NCI-H524 treated with DMSO at 0.1 percent for 48 hours (cell line): ENCODE data around the gene PAN3.

Experiments used
- DNase-seq: peaks from one replicate; lab custom pipeline; 2025; lab: John Stamatoyannopoulos, UW

Gene PAN3

DNA sequence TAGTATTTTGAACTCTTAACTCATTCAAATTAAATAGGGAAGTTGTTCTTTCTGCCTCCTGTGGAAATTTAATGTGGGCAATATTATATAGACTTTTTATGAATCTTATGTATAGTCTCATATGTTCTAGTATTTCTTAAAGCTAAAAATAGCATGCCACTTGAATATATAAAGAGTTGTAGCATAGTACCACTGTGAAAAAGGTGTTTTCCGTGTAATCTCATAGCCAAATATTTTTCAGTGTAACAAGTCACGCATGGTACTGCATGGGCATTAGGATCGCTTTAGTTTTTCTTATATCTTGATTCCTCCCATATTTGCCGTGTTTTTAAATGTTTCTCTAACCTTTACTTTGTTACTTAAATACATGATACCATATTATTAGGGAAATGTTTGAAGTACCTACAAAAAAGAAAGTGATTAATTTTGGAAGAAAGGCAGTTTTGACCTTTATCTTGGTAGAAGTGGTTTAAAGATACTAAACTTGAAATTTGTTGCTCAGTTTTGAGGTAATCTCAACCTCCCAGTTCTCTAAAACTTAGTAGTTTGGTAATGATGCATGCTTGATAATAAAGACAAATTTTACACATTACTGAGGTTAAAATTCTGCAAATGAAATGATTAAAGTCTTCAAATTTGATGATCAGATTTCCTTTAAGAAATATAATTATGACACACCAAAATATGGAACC lies 81.2 kb downstream of the PAN3 start:
- no peak for DNase-seq

DNA sequence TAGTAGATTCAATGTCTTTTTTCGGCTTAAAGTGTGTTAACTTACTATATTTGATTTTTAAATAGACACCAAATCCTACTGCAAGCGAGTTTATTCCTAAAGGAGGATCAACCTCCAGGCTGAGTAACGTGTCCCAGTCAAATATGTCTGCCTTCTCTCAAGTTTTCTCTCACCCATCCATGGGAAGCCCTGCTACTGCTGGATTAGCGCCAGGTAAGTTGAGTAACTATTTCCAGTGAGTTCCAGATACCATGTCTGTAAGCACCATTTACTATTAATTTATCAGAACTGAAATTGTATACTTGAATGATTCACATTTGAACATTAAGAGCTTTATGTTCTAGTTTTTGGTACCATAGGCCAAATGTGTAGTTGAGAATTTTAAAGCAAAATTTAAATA lies 81.8 kb downstream of the PAN3 start:
- no peak for DNase-seq

DNA sequence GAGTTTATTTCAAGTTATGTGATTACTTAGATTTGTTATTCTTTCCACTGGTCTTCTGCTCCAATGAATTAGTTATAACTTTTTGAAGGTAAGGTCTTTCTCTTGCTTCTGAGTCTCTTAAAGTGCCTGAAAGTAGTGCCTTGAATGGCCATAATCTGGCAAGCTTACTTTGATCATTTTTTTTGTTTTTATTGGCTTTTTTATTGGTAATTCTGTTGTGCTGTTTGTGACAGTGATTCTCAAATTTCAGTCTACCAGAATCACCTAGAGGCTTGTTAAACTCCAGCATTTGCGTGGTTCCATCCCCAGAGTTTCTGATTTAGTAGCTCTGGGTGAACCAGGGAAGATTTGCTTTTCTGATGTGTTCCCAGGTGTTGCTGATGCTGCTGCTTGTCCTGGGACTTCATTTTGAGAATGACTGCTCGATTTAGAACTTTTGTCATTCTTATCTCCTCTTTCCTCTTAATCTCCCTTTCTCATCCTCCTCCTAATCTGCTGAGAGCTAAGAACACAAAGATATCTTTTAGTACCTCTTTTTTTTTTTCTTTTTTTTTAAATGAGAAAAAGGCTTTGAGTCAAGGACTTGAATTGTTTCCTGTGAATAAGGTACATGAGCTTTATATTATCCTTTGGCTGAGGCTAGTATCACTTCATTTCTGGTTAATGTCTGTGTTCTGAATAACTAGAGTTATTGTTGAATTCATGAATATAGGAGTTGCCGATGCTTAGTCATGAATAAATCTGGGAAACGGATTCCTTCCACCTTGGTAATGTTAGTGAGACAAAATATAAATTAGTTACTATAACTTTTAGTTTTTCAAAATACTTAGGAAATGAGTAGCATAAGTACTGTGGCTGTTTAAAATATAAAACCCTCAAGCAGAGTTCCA lies 91.4 kb downstream of the PAN3 start:
- DNase-seq, result no peak

DNA sequence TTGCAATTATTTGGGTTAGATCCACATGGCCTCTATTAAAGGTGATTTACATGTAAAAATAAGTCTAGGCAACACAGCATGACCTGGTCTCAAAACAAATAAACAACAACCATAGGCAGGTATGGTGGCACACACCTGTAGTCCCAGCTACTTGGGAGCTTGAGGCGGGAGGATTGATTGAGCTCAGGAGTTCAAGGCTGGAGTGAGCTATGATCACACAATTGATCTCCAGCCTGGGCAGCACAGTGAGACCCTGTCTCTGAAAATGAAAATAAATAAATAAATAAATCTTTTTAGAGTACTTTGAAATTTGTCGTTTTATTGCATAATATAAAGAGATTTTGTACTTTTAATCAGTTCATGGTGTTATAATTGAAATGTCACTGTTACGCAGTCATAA lies 93.3 kb downstream of the PAN3 start:
- DNase-seq, result no peak

DNA sequence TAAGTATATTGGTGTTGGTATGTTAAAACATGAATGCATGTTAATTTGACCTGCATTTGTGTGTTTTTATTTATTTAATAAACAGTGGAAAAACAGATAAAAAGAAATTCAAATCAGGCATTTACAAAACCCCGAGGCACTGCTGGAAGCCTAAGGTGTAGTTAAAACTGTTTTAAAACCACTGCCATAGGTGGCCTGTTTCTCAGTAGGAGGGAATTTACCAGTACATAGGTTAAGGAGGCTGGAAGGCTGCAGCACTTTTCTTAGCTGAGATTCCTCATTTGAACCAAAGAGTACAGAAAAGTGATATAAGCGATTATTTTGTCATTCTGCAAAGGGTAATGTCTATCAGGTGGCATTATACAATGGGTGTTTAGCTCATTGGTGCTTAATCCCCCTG lies 99.6 kb downstream of the PAN3 start:
- DNase-seq, result no peak

DNA sequence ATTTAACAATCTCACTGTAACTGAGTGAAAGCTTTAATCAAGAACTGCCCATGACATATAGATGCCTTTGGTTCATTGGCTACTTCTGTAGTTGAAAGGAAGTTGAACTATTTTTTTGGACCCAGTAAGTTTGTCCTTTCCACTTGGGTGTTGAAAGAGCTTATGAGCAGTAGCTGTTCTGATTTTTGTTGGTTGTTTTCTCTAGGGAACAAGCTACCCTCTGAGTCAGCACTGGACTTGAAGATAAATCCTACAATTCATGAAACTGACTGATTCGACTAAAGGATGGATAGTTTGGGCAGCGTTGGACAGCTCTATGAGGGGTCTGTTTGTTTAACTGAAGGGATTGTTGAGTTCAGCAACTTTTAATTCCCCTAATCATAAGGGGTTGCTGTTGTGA lies 101.0 kb downstream of the PAN3 start:
- DNase-seq, result no peak

DNA sequence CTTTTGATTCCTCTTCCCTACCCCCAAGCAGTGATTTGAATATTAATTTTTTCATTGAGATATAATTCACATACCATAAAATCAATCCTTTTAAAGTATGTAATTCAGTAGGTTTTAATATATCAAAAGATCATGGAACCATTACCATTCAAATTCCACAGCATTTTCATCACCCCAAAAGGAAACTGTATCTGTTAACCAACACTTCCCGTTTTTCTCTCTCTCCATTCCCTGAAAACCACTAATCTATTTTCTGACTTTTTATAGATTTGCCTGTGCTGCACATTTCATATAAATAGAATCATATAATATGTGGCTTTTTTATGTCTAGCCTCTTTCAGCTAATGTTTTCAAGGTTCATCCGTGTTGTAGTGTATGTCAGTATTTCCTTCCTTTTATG lies 107.1 kb downstream of the PAN3 start:
- DNase-seq, result no peak

DNA sequence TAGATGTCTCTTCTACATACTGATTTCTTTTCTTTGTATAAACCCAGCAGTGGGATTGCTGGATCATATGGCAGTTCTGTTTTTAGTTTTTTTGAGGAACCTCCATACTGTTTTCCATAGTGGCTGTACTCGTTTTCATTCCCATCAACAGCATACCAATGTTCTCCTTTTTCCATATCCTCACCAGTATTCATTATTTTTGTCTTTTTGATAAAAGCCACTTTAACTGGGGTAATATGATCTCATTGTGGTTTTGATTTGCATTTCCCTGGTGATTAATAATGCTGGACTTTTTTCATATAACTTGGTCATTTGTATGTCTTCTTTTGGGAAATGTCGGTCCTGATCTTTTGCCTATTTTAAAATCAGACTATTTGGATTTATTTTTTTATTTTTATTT lies 108.5 kb downstream of the PAN3 start:
- no peak for DNase-seq

DNA sequence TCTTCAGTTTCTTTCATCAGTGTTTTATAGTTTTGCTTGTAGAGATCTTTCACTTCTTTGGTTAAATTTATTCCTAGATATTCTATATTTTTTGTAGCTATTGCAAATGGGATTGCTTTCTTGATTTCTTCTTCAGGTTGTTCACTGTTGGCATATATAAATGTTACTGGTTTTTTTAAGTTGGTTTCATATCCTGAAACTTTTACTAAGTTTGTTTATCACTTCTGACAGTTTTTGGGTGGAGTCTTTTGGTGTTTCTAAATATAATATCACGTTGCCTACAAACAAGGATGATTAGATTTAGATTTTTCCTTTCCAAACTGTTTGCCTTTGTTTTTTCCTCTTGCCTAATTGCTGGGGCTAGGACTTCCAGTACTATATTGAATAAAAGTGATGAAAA lies 109.7 kb downstream of the PAN3 start:
- no peak for DNase-seq

DNA sequence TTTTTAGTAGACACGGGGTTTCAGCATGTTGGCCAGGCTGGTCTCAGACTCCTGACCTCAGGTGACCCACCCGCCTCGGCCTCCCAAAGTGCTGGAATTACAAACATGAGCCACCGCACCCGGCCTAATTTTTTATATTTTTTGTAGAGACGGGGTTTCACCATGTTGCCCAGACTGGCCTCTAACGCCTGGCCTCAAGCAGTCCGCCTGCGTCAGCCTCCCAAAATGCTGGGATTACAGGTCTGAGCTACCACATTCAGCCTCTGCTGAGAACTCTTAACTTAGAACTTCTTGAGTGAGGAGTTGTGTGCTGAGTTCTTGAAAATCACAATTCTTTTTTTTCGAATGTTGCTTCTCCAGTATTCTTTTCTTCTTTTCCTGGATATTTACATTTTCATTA lies 112.2 kb downstream of the PAN3 start:
- no peak for DNase-seq

DNA sequence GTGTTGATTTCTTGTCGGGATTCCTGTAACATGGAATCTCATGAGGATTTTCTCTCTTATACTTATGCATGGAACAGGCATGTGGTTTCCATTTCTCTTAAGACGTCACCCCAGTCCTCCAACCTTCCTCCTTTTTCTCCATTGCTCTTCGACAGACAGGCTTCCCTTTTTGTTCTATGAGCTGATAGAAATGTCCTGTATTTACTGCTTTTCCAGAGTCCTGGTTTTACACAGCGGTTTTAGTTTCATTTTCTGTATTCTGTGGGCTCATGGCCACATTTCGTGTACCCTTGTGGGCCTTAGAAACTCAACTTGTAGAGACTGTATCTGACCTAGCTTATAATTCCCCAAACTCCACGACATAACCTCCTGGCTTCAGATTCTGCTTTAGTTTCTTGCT lies 113.1 kb downstream of the PAN3 start:
- DNase-seq, result no peak

DNA sequence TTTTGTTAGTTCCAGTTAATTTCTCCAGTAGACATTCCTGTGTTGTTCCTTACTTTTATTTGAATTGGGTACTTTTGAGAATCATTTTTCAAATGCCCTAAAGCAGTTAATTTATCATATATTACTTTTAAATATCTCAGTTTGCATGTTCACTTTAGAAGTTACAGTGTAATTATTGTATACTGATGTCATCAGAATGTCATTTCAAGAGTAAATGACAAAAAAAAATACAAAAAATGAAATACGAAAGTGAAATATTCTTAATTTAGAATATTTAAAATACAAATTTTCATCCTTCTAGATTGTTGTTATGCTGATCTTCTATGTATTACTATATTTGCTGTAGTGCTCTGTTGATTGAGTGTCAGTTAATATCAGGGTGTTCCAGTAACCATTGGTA lies 114.2 kb downstream of the PAN3 start:
- DNase-seq, result no peak

DNA sequence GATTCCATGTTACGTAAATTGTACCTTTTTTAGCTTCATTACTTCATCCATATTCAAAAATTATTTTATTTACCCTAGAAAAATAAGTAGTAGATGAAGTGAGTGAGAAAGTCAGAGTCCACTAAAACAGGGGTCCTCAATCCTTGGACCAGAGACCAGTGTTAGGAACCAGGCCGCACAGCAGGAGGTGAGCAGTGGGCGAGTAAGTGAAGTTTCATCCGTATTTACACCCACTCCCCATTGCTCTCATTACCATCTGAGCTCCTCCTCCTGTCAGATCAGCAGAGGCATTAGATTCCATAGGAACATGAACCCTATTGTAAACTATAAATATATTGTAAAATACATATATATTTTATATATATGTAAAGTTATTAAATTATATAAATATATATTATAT lies 119.0 kb downstream of the PAN3 start:
- no peak for DNase-seq

DNA sequence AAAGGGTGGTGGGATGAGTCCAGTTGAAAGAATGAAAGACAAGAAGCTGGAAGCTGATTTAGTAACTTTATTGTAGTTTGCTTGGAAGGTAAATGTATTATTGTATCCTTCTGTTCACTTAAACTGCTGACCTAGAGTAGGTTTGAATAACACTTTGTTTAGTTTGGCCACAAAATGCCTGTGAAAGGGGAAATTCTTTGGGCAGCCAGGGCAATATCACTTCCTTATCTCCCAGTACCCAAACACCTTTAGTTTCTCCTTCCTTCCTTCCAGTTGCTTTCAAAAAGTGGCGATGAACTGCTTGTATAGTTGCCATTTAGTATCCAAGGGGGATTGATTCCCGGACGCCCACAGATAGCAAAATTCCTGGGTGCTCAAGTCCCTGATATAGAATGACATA lies 120.1 kb downstream of the PAN3 start:
- no peak for DNase-seq

DNA sequence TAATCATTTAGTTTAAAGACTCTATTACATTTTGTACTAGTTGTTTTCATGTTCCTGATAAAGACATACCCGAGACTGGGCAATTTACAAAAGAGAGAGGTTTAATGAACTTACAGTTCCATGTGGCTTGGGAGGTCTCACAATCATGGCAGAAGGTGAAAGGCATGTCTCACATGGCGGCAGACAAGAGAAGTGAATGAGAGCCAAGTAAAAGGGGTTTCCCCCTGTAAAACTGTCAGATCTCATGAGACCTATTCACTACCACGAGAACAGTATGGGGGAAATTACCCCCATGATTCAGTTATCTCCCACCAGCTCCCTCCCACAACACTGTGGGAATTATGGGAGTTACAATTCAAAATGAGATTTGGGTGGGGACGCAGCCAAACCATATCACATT lies 129.2 kb downstream of the PAN3 start:
- no peak for DNase-seq

DNA sequence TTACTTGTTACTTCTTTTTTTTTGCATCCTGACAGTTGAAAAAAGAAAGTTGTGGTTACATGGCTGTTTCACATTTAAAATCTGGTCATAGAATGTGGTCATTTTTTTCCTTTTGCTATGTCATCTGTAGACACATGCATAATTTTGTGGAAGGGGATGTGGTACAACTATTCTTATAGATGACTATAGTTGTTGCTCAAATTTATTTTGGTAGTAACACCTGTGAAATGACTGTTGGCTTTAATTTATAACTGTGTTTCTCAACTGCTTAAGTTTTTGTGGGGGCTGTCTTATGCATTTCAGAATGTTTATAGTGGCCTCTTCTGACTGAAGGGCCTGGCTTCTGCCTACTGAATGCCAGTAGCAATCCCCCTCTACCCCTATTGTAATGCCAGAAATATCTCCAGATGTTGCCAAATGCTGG lies 130.5 kb downstream of the PAN3 start:
- DNase-seq, result no peak

DNA sequence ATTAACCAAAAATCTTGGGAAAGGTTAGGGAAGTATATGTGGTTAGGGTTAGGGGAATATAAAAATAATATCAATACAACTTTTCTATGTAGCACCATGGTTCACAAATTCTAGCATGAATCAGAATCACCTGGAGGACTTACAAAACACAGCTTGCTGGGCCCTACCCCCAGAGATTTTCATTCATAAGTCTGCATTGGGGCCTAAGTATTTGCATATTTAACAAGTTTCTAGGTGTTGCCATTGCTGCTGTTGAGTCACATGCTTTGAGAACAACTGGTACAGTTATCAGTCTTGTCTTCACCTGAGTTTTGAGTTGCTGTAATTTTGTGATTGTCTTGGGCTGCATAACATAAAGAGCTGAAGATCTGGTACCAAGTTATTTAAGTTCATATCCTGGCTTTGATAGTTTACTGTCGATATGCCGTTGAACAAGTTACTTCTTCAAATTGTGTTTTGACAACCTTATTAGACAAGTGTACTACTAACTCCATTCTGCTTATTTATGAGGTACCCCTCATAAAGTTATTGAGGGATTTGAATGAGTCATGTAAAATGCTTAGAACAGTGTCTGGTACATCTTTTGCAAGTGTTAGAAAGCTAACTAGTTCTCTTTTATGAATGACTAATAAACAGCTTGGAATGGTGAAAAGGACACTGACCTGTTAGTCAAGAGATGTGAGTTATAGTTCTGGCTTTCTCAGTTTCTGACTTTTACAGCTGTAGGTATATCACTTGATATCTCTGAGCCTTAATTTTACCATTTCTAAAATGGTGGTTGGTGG lies 132.9 kb downstream of the PAN3 start:
- no peak for DNase-seq

DNA sequence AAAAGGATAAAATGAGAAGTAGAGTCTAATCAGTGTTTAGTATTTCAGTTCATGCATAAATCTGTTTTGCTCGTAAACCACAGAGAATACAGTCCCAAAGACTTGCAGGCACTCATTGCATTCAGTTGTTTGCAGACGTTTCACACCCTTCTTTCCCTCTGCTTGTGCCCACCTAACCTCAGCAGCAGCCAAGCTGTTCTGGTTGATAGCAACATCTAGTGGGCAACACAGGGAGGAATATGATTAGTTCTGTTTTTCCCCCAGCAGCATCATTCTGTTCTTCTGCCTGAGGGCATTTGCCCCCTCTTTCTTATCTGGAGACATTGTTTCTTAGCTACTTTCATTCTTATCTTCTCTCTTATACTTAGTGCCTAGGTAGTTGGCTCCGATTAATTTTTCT lies 135.6 kb downstream of the PAN3 start:
- DNase-seq, result no peak

DNA sequence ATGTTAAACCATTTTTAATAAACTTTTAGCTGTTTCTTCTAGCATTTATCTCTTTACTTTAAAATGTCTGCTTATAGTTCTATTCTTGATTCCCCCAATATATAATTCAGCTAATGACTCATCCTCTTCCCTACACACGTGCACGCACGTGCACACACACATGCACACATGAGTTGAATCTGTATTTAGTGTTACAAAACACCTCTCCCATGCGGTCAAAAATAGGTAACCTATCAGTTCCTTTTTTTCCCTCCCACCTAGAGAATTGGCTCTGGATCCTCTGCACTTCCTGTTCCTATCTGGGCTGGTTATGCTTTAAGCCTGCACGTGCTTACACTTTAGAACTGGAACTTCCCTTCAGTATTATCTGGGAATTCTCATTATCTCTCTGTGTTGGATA lies 144.1 kb downstream of the PAN3 start:
- no peak for DNase-seq

DNA sequence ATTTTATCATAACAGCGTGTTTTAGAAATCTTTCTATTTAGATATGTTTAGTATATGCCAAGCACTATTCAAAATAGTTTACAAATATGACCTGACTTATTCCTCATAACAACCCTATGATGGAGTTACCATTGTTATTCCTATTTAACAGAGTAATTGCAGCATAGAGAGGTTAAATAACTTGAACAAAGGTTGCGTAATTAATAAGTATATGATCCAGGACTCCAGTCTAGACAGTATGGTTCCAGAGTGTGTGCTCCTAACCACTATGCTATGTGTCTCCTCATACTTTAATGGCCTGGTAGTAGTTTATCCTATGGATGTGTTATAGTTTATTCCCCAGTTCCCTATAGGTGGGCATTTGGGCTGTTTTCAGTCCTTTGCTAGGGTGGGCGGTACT lies 145.3 kb downstream of the PAN3 start:
- DNase-seq, result no peak

DNA sequence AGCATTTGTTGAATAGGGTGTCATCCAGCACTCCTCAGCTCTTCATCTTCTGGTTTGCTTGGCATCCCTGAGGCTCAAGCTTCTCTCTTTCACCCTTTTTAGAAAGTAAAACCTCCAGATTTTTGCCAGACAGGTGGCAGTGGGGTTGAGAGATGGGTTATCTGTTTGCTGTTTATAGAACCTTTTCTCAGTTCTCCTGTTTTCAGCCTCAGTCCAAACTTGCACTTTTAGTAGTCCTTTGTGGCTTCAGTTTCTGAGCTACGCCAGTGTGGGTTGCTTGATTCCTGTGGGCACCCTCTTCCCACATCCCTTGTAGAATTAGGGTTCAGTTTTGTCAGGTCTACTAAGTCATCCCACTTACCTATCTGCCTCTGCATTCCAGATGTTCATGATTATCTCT lies 147.9 kb downstream of the PAN3 start:
- no peak for DNase-seq

DNA sequence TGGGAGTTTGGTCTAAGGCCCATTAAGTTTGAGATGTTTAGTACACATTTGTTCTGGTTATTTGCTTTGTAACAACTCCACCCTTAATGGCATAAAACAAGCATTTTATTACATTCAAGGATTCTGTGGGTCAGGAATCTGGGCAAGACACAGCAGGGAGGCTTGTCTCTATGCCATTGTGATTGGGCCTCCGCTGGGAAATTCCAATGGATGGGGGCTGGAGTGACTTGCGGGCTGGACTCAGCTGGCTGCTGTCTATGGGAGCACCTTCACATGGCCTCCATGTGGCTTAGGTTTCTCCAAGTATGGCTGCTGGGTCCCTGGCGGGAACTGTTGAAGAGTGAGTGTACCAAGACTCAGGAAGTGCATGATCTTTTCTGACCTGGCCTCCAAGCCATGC lies 159.0 kb downstream of the PAN3 start:
- no peak for DNase-seq

DNA sequence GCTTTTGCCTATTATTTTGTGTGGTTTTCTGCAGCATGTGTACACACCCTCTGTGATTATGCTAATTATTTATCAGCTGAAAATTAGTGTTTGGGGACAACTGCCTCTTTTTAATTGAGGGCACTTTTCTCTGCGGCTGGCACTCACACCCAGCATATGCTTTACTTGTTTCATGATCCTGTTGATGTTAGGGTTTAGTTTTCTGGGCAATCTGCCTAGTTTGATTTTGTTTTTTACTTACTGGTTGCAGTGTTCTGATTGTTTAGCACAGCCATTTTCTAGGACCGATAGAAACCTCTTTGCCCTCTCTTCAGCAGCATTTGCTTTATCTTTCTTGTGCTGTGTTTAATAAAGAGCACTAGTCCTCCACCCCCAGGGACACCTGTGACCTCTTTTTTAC lies 161.6 kb downstream of the PAN3 start:
- no peak for DNase-seq
